GM06990 (cell line): ENCODE data around the gene CADM4.
"Not testable (repeated sequence)": the region's sequence is repeated elsewhere in the genome, so short reads cannot be mapped to it uniquely, and the experiment has no call there.

Experiments
- DNase-seq: peaks from one replicate; pipeline ENCODE4 v3.0.0-alpha.2; 2011; ENCODE audit not compliant: insufficient read length; ENCODE audit errors: extremely low read depth
- H3K27me3 ChIP-seq: replicated peaks from 2 replicates; pipeline ENCODE4 v1.6.0; 2011; ENCODE audit warnings: low read length; ENCODE audit not compliant: control insufficient read depth, insufficient read depth
- H3K36me3 ChIP-seq: 2 replicates; pipeline ENCODE4 v1.5.1; 2011; ENCODE audit warnings: low read length; ENCODE audit not compliant: control insufficient read depth, insufficient read depth
- H3K4me3 ChIP-seq: replicated peaks from 2 replicates; pipeline ENCODE4 v1.5.1; 2011; ENCODE audit warnings: low read depth, mild to moderate bottlenecking, control low read depth, low read length
- CTCF ChIP-seq: IDR thresholded peaks from 2 replicates; pipeline ENCODE4 v1.5.1; 2011; ENCODE audit warnings: low read length, control low read depth, mild to moderate bottlenecking, inconsistent platforms; ENCODE audit not compliant: insufficient read depth, poor library complexity, severe bottlenecking

CADM4 gene

GRCh38 chr19:43606569-43607229, 33.0 kb downstream of the CADM4 start:
- H3K27me3 ChIP-seq, result no peaks in the 10 kb centered on the region
- H3K36me3 ChIP-seq, result peaks cover 7% of the 10 kb centered on the region
- H3K4me3 ChIP-seq, result no peak overlapping the region
- DNase-seq, result no peak
- no peak for TF ChIP-seq CTCF

- DNase-seq, result no peak
- no peak for TF ChIP-seq CTCF
- Histone ChIP-seq H3K36me3 (peaks cover 7% of the 10 kb centered on the region), H3K27me3 (no peaks in the 10 kb centered on the region), H3K4me3 (no peak overlapping the region)
Measured at GRCh38 chr19:43605875-43606568, 33.6 kb downstream of the CADM4 start.

- peaks cover 15% of the 10 kb centered on the region for H3K36me3 ChIP-seq
- not testable (repeated sequence) for H3K27me3 ChIP-seq, DNase-seq, H3K4me3 ChIP-seq
Measured at GRCh38 chr19:43600326-43600725, 39.3 kb downstream of the CADM4 start.

GRCh38 chr19:43599635-43600295, 39.9 kb downstream of the CADM4 start:
- H3K36me3 ChIP-seq, result peaks cover 15% of the 10 kb centered on the region
- H3K4me3 ChIP-seq, result no peak overlapping the region
- TF ChIP-seq CTCF, result no peak
- DNase-seq, result no peak
- H3K27me3 ChIP-seq, result no peaks in the 10 kb centered on the region

- H3K4me3 ChIP-seq, result no peak overlapping the region
- no peak for TF ChIP-seq CTCF
- H3K27me3 ChIP-seq, result no peaks in the 10 kb centered on the region
- H3K36me3 ChIP-seq, result peaks cover 16% of the 10 kb centered on the region
- DNase-seq, result no peak
Measured at GRCh38 chr19:43598445-43599240, 41.0 kb downstream of the CADM4 start.
